A549 treated with AZD9567 at 1 μM for 4 hours (cell line): ENCODE measurements around the gene FAM170A. TPM values are rescaled to one million over a fixed set of nuclear protein-coding genes. Genes with fewer than 3 reads are reported as not detected.

Experiments
- total RNA-seq: library from RNA; stranded (reverse); fragments of 200-300 nt; extraction: Qiagen RNA extraction; gene quantifications from 5 replicates; pipeline ENCODE4 v1.2.3, GENCODE V29; 2022; ENCODE audit not compliant: insufficient read depth

FAM170A gene, protein sequence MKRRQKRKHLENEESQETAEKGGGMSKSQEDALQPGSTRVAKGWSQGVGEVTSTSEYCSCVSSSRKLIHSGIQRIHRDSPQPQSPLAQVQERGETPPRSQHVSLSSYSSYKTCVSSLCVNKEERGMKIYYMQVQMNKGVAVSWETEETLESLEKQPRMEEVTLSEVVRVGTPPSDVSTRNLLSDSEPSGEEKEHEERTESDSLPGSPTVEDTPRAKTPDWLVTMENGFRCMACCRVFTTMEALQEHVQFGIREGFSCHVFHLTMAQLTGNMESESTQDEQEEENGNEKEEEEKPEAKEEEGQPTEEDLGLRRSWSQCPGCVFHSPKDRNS
- total RNA-seq, result not detected in 5 replicates

DNA sequence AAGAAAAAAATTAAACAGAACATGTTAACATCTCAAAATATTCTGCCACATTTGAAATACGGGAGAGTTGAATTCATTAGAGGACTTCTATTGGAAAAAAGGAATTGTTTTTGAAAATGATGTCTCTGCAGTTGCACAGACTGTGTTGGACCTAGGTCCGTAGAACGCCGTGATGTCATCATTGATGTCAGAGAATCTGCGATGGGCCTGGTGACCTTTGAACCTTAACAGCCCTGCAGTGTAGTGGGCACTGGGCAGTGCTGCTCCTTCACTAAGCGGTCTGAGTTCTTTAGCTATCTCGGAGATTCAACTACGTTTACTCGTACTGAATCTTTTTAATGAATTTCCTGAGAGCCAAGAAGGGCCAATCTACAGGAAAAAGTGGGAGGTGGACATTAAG is at the start of gene FAM170A:
FAM170A (plus strand) TSS at position 220 of the 400 bp plus-strand sequence. CDS start 211 bp downstream, outside the sequence.

Other genes with a start within 250 kb of the FAM170A start
- gene HSD17B4, start 177.1 kb upstream of the FAM170A start, total RNA-seq, result 53.2 to 79.2 TPM (median 56.6 TPM) in 5 replicates